ENCODE results near the gene ZDHHC15. TPM values are rescaled to one million over a fixed set of nuclear protein-coding genes. Genes with fewer than 3 reads are reported as not detected.
A peak's percentile ranks its signal among the peaks of the same experiment; 100 is the strongest.

The ZDHHC15 gene
- total and polyA plus RNA-seq, 10 of the 15 experiments (the other 5 are each of a cell fraction or from before 2014, with no cell fraction given): 0.02 to 0.17 (median 0.10) TPM; not detected in 1

- no peak for TF ChIP-seq NFYB (IDR thresholded peaks at IDR 0.05; ENCODE audit: insufficient read depth, low read depth, low read length)
- TF ChIP-seq CHD1 (IDR thresholded peaks at IDR 0.05; ENCODE audit: low read depth, low read length): no peak
- no peak for TF ChIP-seq E4F1 (IDR thresholded peaks at IDR 0.05; ENCODE audit: borderline replicate concordance, partially characterized antibody)
- TF ChIP-seq MYC (IDR thresholded peaks at IDR 0.05; ENCODE audit: insufficient read depth, insufficient read length, insufficient replicate concordance, low read length, severe bottlenecking): no peak
- no peak for TF ChIP-seq ZBTB4 (CRISPR knock-in tag; IDR thresholded peaks at IDR 0.05)
- peak; percentile 100 for TF ChIP-seq MLLT1 (IDR thresholded peaks at IDR 0.05)
- TF ChIP-seq SPI1 (IDR thresholded peaks at IDR 0.05; ENCODE audit: borderline replicate concordance, insufficient read depth, low read depth, low read length): no peak
- no peak for TF ChIP-seq ZNF622 (IDR thresholded peaks at IDR 0.05)
- no peak for TF ChIP-seq YBX1 (IDR thresholded peaks at IDR 0.05)
- no peak for TF ChIP-seq TBL1XR1 (IDR thresholded peaks at IDR 0.05; ENCODE audit: low read depth, low read length)
- TF ChIP-seq NKRF (conservative IDR thresholded peaks at IDR 0.05): no peak
- no peak for TF ChIP-seq HSF1 (IDR thresholded peaks at IDR 0.05; ENCODE audit: low read depth, low read length)
- no peak for TF ChIP-seq MXI1 (IDR thresholded peaks at IDR 0.05; ENCODE audit: low read depth, low read length)
These were observed at the start of gene ZDHHC15 (continued) for GRCh38 chrX:75522565-75523431.
